Epidermal melanocyte (primary cell): Measurements from ENCODE around the gene VWA8.
"Not testable (repeated sequence)": the region's sequence is repeated elsewhere in the genome, so short reads cannot be mapped to it uniquely, and the experiment has no call there.

Experiments used
- DNase-seq: peaks from one replicate; pipeline ENCODE4 v3.0.0; 2011; ENCODE audit warnings: low spot score; ENCODE audit not compliant: insufficient read length

Gene VWA8

GRCh38 chr13:41858780-41859179 lies 102.1 kb downstream of the VWA8 start:
- DNase-seq, result no peak

- DNase-seq, result no peak
These were observed 106.2 kb downstream of the VWA8 start for GRCh38 chr13:41854758-41855157.

GRCh38 chr13:41851351-41851750 lies 109.6 kb downstream of the VWA8 start:
- no peak for DNase-seq

GRCh38 chr13:41848435-41849255 lies 112.3 kb downstream of the VWA8 start:
- no peak for DNase-seq

- DNase-seq, result no peak
These were observed 113.7 kb downstream of the VWA8 start for GRCh38 chr13:41847216-41847615.

GRCh38 chr13:41842036-41842620 lies 118.8 kb downstream of the VWA8 start:
- no peak for DNase-seq

GRCh38 chr13:41837629-41838028 lies 123.3 kb downstream of the VWA8 start:
- no peak for DNase-seq

GRCh38 chr13:41835871-41836270 lies 125.0 kb downstream of the VWA8 start:
- DNase-seq, result no peak

- not testable (repeated sequence) for DNase-seq
These were observed 126.2 kb downstream of the VWA8 start for GRCh38 chr13:41834697-41835096.

- DNase-seq, result no peak
These were observed 127.1 kb downstream of the VWA8 start for GRCh38 chr13:41833831-41834230.

GRCh38 chr13:41833201-41833600 lies 127.7 kb downstream of the VWA8 start:
- no peak for DNase-seq

GRCh38 chr13:41827507-41828213 lies 133.2 kb downstream of the VWA8 start:
- peak; percentile 33 for DNase-seq

- DNase-seq, result no peak
These were observed 135.2 kb downstream of the VWA8 start for GRCh38 chr13:41825691-41826090.

GRCh38 chr13:41823476-41823875 lies 137.4 kb downstream of the VWA8 start:
- no peak for DNase-seq

- DNase-seq, result no peak
These were observed 138.3 kb downstream of the VWA8 start for GRCh38 chr13:41822560-41822959.

- no peak for DNase-seq
These were observed 139.7 kb downstream of the VWA8 start for GRCh38 chr13:41821238-41821594.

GRCh38 chr13:41820581-41821237 lies 140.2 kb downstream of the VWA8 start:
- no peak for DNase-seq

GRCh38 chr13:41816057-41816456 lies 144.9 kb downstream of the VWA8 start:
- no peak for DNase-seq

- DNase-seq, result no peak
These were observed 147.5 kb downstream of the VWA8 start for GRCh38 chr13:41813426-41813825.

- no peak for DNase-seq
These were observed 148.1 kb downstream of the VWA8 start for GRCh38 chr13:41812851-41813250.

GRCh38 chr13:41812237-41812636 lies 148.7 kb downstream of the VWA8 start:
- no peak for DNase-seq

- DNase-seq, result no peak
These were observed 149.3 kb downstream of the VWA8 start for GRCh38 chr13:41811588-41812021.
